ENCODE results near the gene SCIMP. TPM values are rescaled to one million over a fixed set of nuclear protein-coding genes. Genes with fewer than 3 reads are reported as not detected.

Gene SCIMP
- total and polyA plus RNA-seq, 2 donors (not counting 1 experiment from before 2014, with no cell fraction given) = 87.4 to 98.5 TPM

- Histone ChIP-seq H3K4me3 (ENCODE audit: control extremely low read depth in 1 of 5, extremely low read depth in 1 of 5, insufficient read depth in 1 of 5, low read depth in 2 of 5, low read length in 4 of 5) (no peak overlapping the region), H3K9ac (ENCODE audit: low read length) (no peak overlapping the region), H3K27ac (ENCODE audit: low read length in 2 of 2) (no peak overlapping the region), H3K79me2 (ENCODE audit: control insufficient read depth, insufficient read depth, low read length) (no peaks in the 10 kb centered on the region), H2AFZ (ENCODE audit: insufficient read depth, low read depth, low read length, poor library complexity, severe bottlenecking) (no peak overlapping the region), H3K36me3 (replicated peaks in 1 of 2; ENCODE audit: control extremely low read depth in 1 of 2, control insufficient read depth in 1 of 2, extremely low read depth in 1 of 2, insufficient read depth in 2 of 2, low read length in 1 of 2) (no peaks in the 10 kb centered on the region), H3K4me1 (ENCODE audit: control insufficient read depth in 2 of 2, insufficient read depth in 2 of 2, low read length in 2 of 2) (no peaks in the 10 kb centered on the region), H3K4me2 (replicated peaks; ENCODE audit: low read depth, low read length, poor library complexity, severe bottlenecking) (no peak overlapping the region), H3K9me3 (ENCODE audit: control extremely low read depth in 1 of 3, control insufficient read depth in 2 of 3, insufficient read depth in 1 of 3, low read length in 2 of 3) (no peaks in the 10 kb centered on the region), H3K27me3 (replicated peaks in 1 of 4; ENCODE audit: control extremely low read depth in 1 of 4, control insufficient read depth in 3 of 4, insufficient read depth in 4 of 4, low read length in 3 of 4) (no peaks in the 10 kb centered on the region), H4K20me1 (ENCODE audit: control insufficient read depth, insufficient read depth, low read length, poor library complexity, severe bottlenecking) (no peaks in the 10 kb centered on the region)
- Mint-ChIP-seq H3K9me3 (ENCODE audit: insufficient read depth) (no peaks in the 10 kb centered on the region), H3K27ac (no peak overlapping the region), H3K27me3 (no peaks in the 10 kb centered on the region), H3K4me3 (no peak overlapping the region), H3K4me1 (peaks cover 3% of the 10 kb centered on the region)
- POLR2A ChIA-PET = no interaction called here
- no peak for ATAC-seq (ENCODE audit: low read depth)
- no peak for DNase-seq
- CTCF ChIA-PET = interaction anchor here (0.9 to 1.0 kb wide), 2 partner anchors 16 to 38 kb away, joined by 3 read pairs; no protein-coding TSS in a partner anchor
- WGBS (ENCODE audit: insufficient coverage) = no CpG with 5 or more reads among the region's 4 CpGs
- intact Hi-C loops (cut with micrococcal nuclease) = no loop called here
- TF ChIP-seq CTCF (IDR thresholded peaks at IDR 0.05) (no peak), EZH2 (IDR thresholded peaks at IDR 0.05; ENCODE audit: borderline replicate concordance, insufficient read depth, low read depth, low read length, poor library complexity, severe bottlenecking) (no peak)
Measured at GRCh38 chr17:5269241-5269960, 34.7 kb upstream of the SCIMP start.

GRCh38 chr17:5264893-5265292 is 30.2 kb upstream of the SCIMP start:
- Histone ChIP-seq H3K27ac (ENCODE audit: low read length in 2 of 2) (no peak overlapping the region), H3K4me3 (ENCODE audit: control extremely low read depth in 1 of 5, extremely low read depth in 1 of 5, insufficient read depth in 1 of 5, low read depth in 2 of 5, low read length in 4 of 5) (no peak overlapping the region), H3K27me3 (replicated peaks in 1 of 4; ENCODE audit: control extremely low read depth in 1 of 4, control insufficient read depth in 3 of 4, insufficient read depth in 4 of 4, low read length in 3 of 4) (no peaks in the 10 kb centered on the region), H3K4me2 (replicated peaks; ENCODE audit: low read depth, low read length, poor library complexity, severe bottlenecking) (no peak overlapping the region), H3K79me2 (ENCODE audit: control insufficient read depth, insufficient read depth, low read length) (no peaks in the 10 kb centered on the region), H3K9me3 (ENCODE audit: control extremely low read depth in 1 of 3, control insufficient read depth in 2 of 3, insufficient read depth in 1 of 3, low read length in 2 of 3) (no peaks in the 10 kb centered on the region), H2AFZ (ENCODE audit: insufficient read depth, low read depth, low read length, poor library complexity, severe bottlenecking) (no peak overlapping the region), H3K4me1 (ENCODE audit: control insufficient read depth in 2 of 2, insufficient read depth in 2 of 2, low read length in 2 of 2) (no peaks in the 10 kb centered on the region), H4K20me1 (ENCODE audit: control insufficient read depth, insufficient read depth, low read length, poor library complexity, severe bottlenecking) (no peaks in the 10 kb centered on the region), H3K9ac (ENCODE audit: low read length) (no peak overlapping the region), H3K36me3 (replicated peaks in 1 of 2; ENCODE audit: control extremely low read depth in 1 of 2, control insufficient read depth in 1 of 2, extremely low read depth in 1 of 2, insufficient read depth in 2 of 2, low read length in 1 of 2) (no peaks in the 10 kb centered on the region)
- H3K27me3 Mint-ChIP-seq = no peaks in the 10 kb centered on the region
- H3K4me1 Mint-ChIP-seq = peaks cover 1% of the 10 kb centered on the region
- ATAC-seq (ENCODE audit: low read depth) = no peak
- ChIA-PET CTCF (interaction anchor here (0.7 kb wide), 1 partner anchor 18 kb away, joined by 4 read pairs; no protein-coding TSS in a partner anchor), POLR2A (no interaction called here)
- H3K9me3 Mint-ChIP-seq (ENCODE audit: insufficient read depth) = no peaks in the 10 kb centered on the region
- DNase-seq = no peak
- TF ChIP-seq EZH2 (IDR thresholded peaks at IDR 0.05; ENCODE audit: borderline replicate concordance, insufficient read depth, low read depth, low read length, poor library complexity, severe bottlenecking) = no peak
- no peak for TF ChIP-seq CTCF (IDR thresholded peaks at IDR 0.05)
- no peak overlapping the region for H3K27ac Mint-ChIP-seq
- WGBS (ENCODE audit: insufficient coverage) = 81% methylated on average over 3 of the region's 3 CpGs
- H3K4me3 Mint-ChIP-seq = no peak overlapping the region
- intact Hi-C loops (cut with micrococcal nuclease) = no loop called here
